ENCODE measurements around the gene OGFOD2. TPM values are rescaled to one million over a fixed set of nuclear protein-coding genes. Genes with fewer than 3 reads are reported as not detected.

Gene OGFOD2
- total RNA-seq, 3 donors from 2014 or later, result 9.0 to 16.5 (median 12.1) TPM

DNA sequence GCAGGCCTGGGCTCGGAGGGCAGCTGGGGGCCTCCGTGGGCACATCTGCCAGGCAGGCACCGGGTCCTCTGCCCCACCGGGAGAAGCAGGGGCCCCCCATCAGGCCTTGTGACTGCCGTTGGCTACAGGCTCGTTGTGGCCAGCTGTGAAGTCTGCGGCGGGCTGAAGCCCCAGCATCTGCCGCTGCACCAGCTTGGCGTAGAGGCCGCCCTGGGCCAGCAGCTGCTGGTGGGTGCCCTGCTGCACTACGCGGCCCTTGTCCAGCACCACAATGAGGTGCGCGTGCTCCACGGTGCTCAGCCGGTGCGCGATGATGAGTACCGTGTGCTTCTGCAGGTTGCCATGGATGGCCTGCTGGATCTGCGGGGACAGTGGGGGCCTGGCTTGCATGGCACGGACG lies 45.2 kb upstream of the OGFOD2 start:
- Histone ChIP-seq H3K4me1 (no peaks in the 10 kb centered on the region), H3K9me3 (no peaks in the 10 kb centered on the region), H3K27ac (no peak overlapping the region), H3K27me3 (no peaks in the 10 kb centered on the region), H3K4me3 (no peak overlapping the region), H3K36me3 (no peaks in the 10 kb centered on the region)
- TF ChIP-seq POLR2A (IDR thresholded peaks at IDR 0.05) (no peak), POLR2AphosphoS5 (IDR thresholded peaks at IDR 0.05) (no peak)
- TF ChIP-seq, protein P1, sequence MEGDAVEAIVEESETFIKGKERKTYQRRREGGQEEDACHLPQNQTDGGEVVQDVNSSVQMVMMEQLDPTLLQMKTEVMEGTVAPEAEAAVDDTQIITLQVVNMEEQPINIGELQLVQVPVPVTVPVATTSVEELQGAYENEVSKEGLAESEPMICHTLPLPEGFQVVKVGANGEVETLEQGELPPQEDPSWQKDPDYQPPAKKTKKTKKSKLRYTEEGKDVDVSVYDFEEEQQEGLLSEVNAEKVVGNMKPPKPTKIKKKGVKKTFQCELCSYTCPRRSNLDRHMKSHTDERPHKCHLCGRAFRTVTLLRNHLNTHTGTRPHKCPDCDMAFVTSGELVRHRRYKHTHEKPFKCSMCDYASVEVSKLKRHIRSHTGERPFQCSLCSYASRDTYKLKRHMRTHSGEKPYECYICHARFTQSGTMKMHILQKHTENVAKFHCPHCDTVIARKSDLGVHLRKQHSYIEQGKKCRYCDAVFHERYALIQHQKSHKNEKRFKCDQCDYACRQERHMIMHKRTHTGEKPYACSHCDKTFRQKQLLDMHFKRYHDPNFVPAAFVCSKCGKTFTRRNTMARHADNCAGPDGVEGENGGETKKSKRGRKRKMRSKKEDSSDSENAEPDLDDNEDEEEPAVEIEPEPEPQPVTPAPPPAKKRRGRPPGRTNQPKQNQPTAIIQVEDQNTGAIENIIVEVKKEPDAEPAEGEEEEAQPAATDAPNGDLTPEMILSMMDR (IDR thresholded peaks at IDR 0.05), result no peak
- no peak for DNase-seq (ENCODE audit: low spot score in 2 of 2)
- intact Hi-C loops (cut with DNase I; ENCODE audit: low total_unique reads), result no loop called here

DNA sequence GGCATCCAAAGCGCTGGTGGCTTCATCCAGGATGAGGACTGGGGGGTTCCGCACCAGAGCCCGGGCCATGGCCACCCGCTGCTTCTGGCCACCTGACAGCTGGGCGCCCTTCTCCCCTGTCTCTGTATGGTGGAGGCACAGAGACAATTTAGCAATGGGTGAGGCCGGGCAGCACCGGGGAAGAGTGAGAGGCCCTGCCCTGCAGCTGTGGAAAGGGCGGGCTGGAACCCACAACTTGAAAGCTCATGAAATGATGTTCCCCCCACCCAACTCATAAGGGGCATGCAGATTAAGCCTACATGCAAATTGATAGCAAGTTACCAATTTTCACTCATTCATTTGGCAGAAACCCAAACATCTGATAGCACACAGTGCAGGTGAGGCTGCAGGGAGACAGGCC lies 42.8 kb upstream of the OGFOD2 start:
- TF ChIP-seq POLR2AphosphoS5 (IDR thresholded peaks at IDR 0.05) (no peak), POLR2A (IDR thresholded peaks at IDR 0.05) (no peak)
- TF ChIP-seq, protein P1 (IDR thresholded peaks at IDR 0.05), result no peak
- H3K27me3 ChIP-seq, result no peaks in the 10 kb centered on the region
- DNase-seq (ENCODE audit: low spot score in 2 of 2), result no peak
- H3K4me1 ChIP-seq, result no peaks in the 10 kb centered on the region
- no peak overlapping the region for H3K4me3 ChIP-seq
- intact Hi-C loops (cut with DNase I; ENCODE audit: low total_unique reads), result no loop called here
- H3K27ac ChIP-seq, result no peak overlapping the region
- H3K36me3 ChIP-seq, result no peaks in the 10 kb centered on the region
- H3K9me3 ChIP-seq, result no peaks in the 10 kb centered on the region

DNA sequence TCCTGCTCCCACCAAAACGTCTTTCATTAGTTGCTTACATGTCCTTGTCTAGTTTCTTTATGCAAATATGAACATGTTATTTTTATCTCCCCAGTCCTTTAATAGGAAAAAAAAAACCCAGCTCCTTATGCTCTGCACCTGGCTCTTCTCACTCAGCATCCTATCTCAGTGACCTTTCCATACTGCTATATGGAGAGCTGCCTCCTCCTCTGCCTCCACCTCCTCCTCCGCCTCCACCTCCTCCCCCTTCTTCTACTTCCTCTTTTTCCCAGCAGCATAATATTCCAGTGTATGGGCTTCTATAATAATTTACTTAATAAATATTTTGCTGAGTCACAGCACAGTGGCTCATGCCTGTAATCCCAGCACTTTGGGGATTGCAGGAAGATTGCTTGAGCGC lies 40.3 kb upstream of the OGFOD2 start:
- Histone ChIP-seq H3K27ac (no peak overlapping the region), H3K4me3 (no peak overlapping the region), H3K4me1 (no peaks in the 10 kb centered on the region), H3K36me3 (no peaks in the 10 kb centered on the region), H3K9me3 (no peaks in the 10 kb centered on the region), H3K27me3 (no peaks in the 10 kb centered on the region)
- intact Hi-C loops (cut with DNase I; ENCODE audit: low total_unique reads), result no loop called here
- no peak for TF ChIP-seq POLR2AphosphoS5 (IDR thresholded peaks at IDR 0.05)
- no peak for TF ChIP-seq POLR2A (IDR thresholded peaks at IDR 0.05)
- TF ChIP-seq, protein P1 (IDR thresholded peaks at IDR 0.05), result no peak
- DNase-seq (ENCODE audit: low spot score in 2 of 2), result no peak

DNA sequence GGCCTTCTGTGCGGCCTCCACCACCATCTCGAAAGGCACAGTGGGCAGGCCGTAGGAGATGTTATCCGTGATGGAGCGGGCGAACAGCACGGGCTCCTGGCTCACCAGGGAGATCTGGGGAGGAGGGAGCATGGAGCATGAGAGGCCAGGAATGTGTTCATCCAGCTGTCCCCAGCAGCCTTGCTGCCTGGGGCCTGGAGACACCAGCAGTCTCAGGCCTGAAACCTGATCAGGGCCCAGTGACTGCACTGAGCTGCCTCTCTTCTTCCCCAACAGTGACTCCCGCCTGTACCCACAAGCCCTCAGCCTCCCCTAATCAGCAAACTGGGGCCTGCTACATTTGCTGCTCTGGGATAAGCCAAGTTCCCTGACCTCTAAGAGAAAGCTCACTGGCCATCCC lies 39.7 kb upstream of the OGFOD2 start:
- Histone ChIP-seq H3K27ac (no peak overlapping the region), H3K9me3 (no peaks in the 10 kb centered on the region), H3K36me3 (no peaks in the 10 kb centered on the region), H3K27me3 (no peaks in the 10 kb centered on the region), H3K4me1 (no peaks in the 10 kb centered on the region), H3K4me3 (no peak overlapping the region)
- TF ChIP-seq POLR2A (IDR thresholded peaks at IDR 0.05) (no peak), POLR2AphosphoS5 (IDR thresholded peaks at IDR 0.05) (no peak)
- TF ChIP-seq, protein P1 (IDR thresholded peaks at IDR 0.05), result no peak
- no peak for DNase-seq (ENCODE audit: low spot score in 2 of 2)
- intact Hi-C loops (cut with DNase I; ENCODE audit: low total_unique reads), result no loop called here

DNA sequence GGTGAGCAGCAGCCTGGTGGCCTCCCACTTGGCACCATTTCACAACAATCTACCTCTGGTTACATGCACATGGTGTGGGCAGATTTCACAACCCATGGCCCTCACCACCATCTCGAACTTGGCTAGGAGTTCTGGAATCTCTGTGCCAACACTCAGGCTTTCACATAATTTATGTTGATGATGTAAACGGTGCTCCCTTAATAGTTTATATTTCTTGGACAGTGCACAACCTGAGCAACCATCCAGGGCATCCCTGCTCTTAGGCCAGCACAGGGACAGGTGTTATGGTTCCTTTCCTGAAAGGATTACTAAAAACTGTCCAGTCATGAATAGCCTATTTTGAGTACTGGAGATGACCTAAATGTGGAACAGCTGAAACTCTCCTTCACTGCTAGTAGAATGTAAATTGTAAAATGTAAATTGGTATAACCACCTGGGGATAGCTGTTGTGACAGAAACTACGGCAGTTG lies 37.4 kb upstream of the OGFOD2 start:
- H3K4me1 ChIP-seq, result no peaks in the 10 kb centered on the region
- intact Hi-C loops (cut with DNase I; ENCODE audit: low total_unique reads), result no loop called here
- no peak overlapping the region for H3K27ac ChIP-seq
- no peak for DNase-seq (ENCODE audit: low spot score in 2 of 2)
- no peaks in the 10 kb centered on the region for H3K27me3 ChIP-seq
- no peaks in the 10 kb centered on the region for H3K36me3 ChIP-seq
- H3K4me3 ChIP-seq, result no peak overlapping the region
- no peaks in the 10 kb centered on the region for H3K9me3 ChIP-seq
- no peak for TF ChIP-seq POLR2AphosphoS5 (IDR thresholded peaks at IDR 0.05)
- TF ChIP-seq, protein P1 (IDR thresholded peaks at IDR 0.05), result no peak
- no peak for TF ChIP-seq POLR2A (IDR thresholded peaks at IDR 0.05)
